AG09309 (cell line): ENCODE results near the gene LMF1.
"Not testable (repeated sequence)": the region's sequence is repeated elsewhere in the genome, so short reads cannot be mapped to it uniquely, and the experiment has no call there.

Experiments
- DNase-seq: peaks from one replicate; pipeline ENCODE4 v3.0.0-alpha.2; 2010; ENCODE audit warnings: low read depth
- H3K4me3 ChIP-seq: 2 replicates; pipeline ENCODE4 v1.5.1; 2011; ENCODE audit warnings: mild to moderate bottlenecking, low read depth, low read length, moderate library complexity; ENCODE audit not compliant: control insufficient read depth
- CTCF ChIP-seq: IDR thresholded peaks from 2 replicates; pipeline ENCODE4 v1.5.1; 2011; ENCODE audit warnings: mild to moderate bottlenecking, low read depth, low read length, inconsistent platforms; ENCODE audit not compliant: insufficient read depth, control insufficient read depth; ENCODE audit errors: missing control alignments

The LMF1 gene

GRCh38 chr16:889586-889985, 81.2 kb downstream of the LMF1 start:
- H3K4me3 ChIP-seq = no peak overlapping the region
- DNase-seq = no peak
- no peak for TF ChIP-seq CTCF

GRCh38 chr16:888901-889570, 81.7 kb downstream of the LMF1 start:
- TF ChIP-seq CTCF = no peak

GRCh38 chr16:888456-888855, 82.3 kb downstream of the LMF1 start:
- not testable (repeated sequence) for H3K4me3 ChIP-seq, DNase-seq

More at GRCh38 chr16:888901-889570, 81.7 kb downstream of the LMF1 start:
- no peak for DNase-seq
- H3K4me3 ChIP-seq = no peak overlapping the region

- no peak overlapping the region for H3K4me3 ChIP-seq
- no peak for DNase-seq
- TF ChIP-seq CTCF = no peak
Measured at GRCh38 chr16:887846-888245, 82.9 kb downstream of the LMF1 start.

DNA sequence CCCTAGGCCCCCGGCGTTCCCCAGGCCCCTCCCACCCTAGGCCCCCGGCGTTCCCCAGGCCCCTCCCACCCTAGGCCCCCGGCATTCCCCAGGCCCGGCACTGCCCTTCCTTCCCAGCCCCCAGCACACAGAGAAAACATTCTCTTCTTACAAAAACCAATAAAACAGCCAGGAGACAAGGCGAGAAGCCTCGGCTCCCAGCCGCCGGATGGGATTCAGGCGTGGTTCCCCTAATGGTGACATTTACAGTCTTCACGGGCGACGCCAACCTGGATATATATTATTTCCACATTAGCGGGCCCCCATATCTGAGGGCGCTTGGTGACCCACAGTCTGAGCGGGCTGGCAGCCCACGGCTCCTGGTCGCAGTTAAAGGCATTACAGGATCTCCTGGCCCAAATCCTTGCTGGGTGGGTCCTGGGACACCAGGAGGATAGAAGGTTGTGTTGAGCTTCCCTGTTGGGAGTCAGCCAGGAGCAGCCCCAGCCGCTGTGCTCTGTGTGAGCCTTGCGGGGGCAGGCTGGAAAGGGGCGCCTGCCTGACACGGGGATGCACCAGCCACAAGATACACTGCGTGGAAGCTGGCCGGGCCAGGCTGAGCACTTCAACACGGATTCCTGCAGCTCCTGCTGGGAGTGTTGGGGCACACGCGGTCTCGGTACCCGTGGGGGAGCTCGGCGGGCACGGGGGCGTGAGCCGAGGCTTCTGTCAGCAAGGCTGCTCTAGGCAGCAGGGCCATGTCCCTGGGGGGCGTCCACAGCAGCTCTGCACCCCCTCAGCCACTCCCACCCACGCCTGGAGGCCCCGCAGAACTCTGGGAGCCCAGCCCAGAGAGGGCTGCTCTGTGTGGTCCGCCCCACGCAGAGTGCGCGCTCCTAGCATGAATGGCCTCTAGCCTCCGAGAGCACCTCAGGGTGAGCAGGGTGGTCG, 83.7 kb downstream of the LMF1 start:
- TF ChIP-seq CTCF = no peak
- no peak overlapping the region for H3K4me3 ChIP-seq
- DNase-seq = no peak

GRCh38 chr16:886084-886543, 84.7 kb downstream of the LMF1 start:
- H3K4me3 ChIP-seq = no peak overlapping the region
- no peak for TF ChIP-seq CTCF
- no peak for DNase-seq

DNA sequence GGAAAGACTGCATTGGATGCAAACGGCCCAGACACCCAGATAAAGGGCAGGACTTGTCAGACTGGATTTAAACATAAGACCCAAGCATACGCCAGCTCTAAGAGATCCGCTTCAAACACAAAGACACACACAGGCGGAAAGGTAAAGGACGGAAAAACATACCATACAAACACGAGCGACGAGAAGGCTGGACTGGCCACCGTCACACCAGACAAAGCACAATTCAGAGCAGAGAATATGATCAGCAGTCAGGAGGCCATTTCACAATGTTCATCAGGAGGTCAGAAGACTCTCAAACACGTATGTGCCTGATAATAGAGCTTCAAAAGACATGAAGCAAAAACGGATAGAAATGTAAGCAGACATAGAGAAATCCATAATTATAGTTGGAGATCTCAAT, 85.4 kb downstream of the LMF1 start:
- DNase-seq = no peak

More for the DNA sequence above, 85.4 kb downstream of the LMF1 start:
- H3K4me3 ChIP-seq = no peak overlapping the region
- TF ChIP-seq CTCF = no peak
